HCT116 (cell line): ENCODE measurements around the gene ADAM8.

ENCODE experiments used
- EZH2phosphoT487 ChIP-seq: fragments of 200-600 bp; IDR thresholded peaks from 2 replicates; pipeline ENCODE4 v1.6.1; 2018; ENCODE audit warnings: antibody characterized with exemption, borderline replicate concordance
- JUND ChIP-seq: IDR thresholded peaks from 2 replicates; pipeline ENCODE4 v1.6.1; 2012
- POLR2A ChIP-seq: IDR thresholded peaks from 2 replicates; pipeline ENCODE4 v1.7.0; 2011; ENCODE audit warnings: borderline replicate concordance; ENCODE audit not compliant: insufficient read depth, insufficient read length; ENCODE audit errors: extremely low read depth
- REST ChIP-seq: IDR thresholded peaks from 2 replicates; pipeline ENCODE4 v1.6.1; 2012; ENCODE audit warnings: low read depth
- SRF ChIP-seq: IDR thresholded peaks from 2 replicates; pipeline ENCODE4 v1.6.1; 2012; ENCODE audit warnings: low read depth

- TF ChIP-seq REST, result no peak
- no peak for TF ChIP-seq POLR2A
- TF ChIP-seq JUND, result no peak
- TF ChIP-seq EZH2phosphoT487, result no peak
- no peak for TF ChIP-seq SRF
These were observed 5.0 kb downstream of the ADAM8 start for GRCh38 chr10:133271521-133272300.
